ENCODE measurements around the gene PDE4D. TPM values are rescaled to one million over a fixed set of nuclear protein-coding genes. Genes with fewer than 3 reads are reported as not detected.

The PDE4D gene
- total RNA-seq, 4 donors from 2014 or later, result 14.7 to 36.3 (median 24.7) TPM

- H3K27ac ChIP-seq, result no peak overlapping the region
- H3K27me3 ChIP-seq, result no peaks in the 10 kb centered on the region
- WGBS, 2 donors, result 100% methylated on average over 1 of the region's 1 CpG
- no peak overlapping the region for H3K4me3 ChIP-seq (replicated peaks in 1 of 3)
- no peaks in the 10 kb centered on the region for H3K9me3 ChIP-seq
- H3K4me1 ChIP-seq, result peaks cover 7% of the 10 kb centered on the region in 2 donors
- intact Hi-C loops (cut with DNase I), result no loop called here
- DNase-seq, result no peak
- TF ChIP-seq CTCF (IDR thresholded peaks at IDR 0.05) (no peak), POLR2A (IDR thresholded peaks at IDR 0.05) (no peak)
- no peaks in the 10 kb centered on the region for H3K36me3 ChIP-seq
Measured at GRCh38 chr5:59300930-59301329, 592.6 kb downstream of the PDE4D start.

GRCh38 chr5:59299006-59299405 is 594.5 kb downstream of the PDE4D start:
- 70 to 79% methylated on average over 3 of the region's 3 CpGs for WGBS, 2 donors
- peaks cover 7% of the 10 kb centered on the region in 2 donors for H3K4me1 ChIP-seq

GRCh38 chr5:59296317-59297264 is 596.9 kb downstream of the PDE4D start:
- WGBS, 2 donors, result 75 to 77% methylated on average over 5 of the region's 5 CpGs
- Histone ChIP-seq H3K4me1 (peaks cover 7% of the 10 kb centered on the region in 2 donors), H3K4me3 (replicated peaks in 1 of 3) (peak overlapping the region in 1 of 3 donors; percentile 1), H3K36me3 (no peaks in the 10 kb centered on the region), H3K27me3 (no peaks in the 10 kb centered on the region), H3K9me3 (no peaks in the 10 kb centered on the region), H3K27ac (no peak overlapping the region)
- DNase-seq, result no peak
- intact Hi-C loops (cut with DNase I), result no loop called here
- TF ChIP-seq POLR2A (IDR thresholded peaks at IDR 0.05) (no peak), CTCF (IDR thresholded peaks at IDR 0.05) (no peak)

More at GRCh38 chr5:59299006-59299405, 594.5 kb downstream of the PDE4D start:
- DNase-seq, result no peak
- no peaks in the 10 kb centered on the region for H3K36me3 ChIP-seq
- no peak overlapping the region for H3K27ac ChIP-seq
- H3K9me3 ChIP-seq, result no peaks in the 10 kb centered on the region
- H3K27me3 ChIP-seq, result no peaks in the 10 kb centered on the region
- intact Hi-C loops (cut with DNase I), result no loop called here
- TF ChIP-seq POLR2A (IDR thresholded peaks at IDR 0.05) (no peak), CTCF (IDR thresholded peaks at IDR 0.05) (no peak)
- no peak overlapping the region for H3K4me3 ChIP-seq (replicated peaks in 1 of 3)

- intact Hi-C loops (cut with DNase I), result no loop called here
- Histone ChIP-seq H3K4me1 (peaks cover 7% of the 10 kb centered on the region in 2 donors), H3K36me3 (no peaks in the 10 kb centered on the region), H3K27me3 (no peaks in the 10 kb centered on the region), H3K27ac (no peak overlapping the region), H3K9me3 (no peaks in the 10 kb centered on the region), H3K4me3 (replicated peaks in 1 of 3) (no peak overlapping the region)
- no peak for DNase-seq
- WGBS, 2 donors, result 92 to 94% methylated on average over 4 of the region's 4 CpGs
- TF ChIP-seq CTCF (IDR thresholded peaks at IDR 0.05) (no peak), POLR2A (IDR thresholded peaks at IDR 0.05) (no peak)
Measured at GRCh38 chr5:59293700-59294099, 599.8 kb downstream of the PDE4D start.

- H3K9me3 ChIP-seq, result no peaks in the 10 kb centered on the region
- no peak for DNase-seq
- no peaks in the 10 kb centered on the region for H3K27me3 ChIP-seq
- no peak for TF ChIP-seq POLR2A (IDR thresholded peaks at IDR 0.05)
- no peak for TF ChIP-seq CTCF (IDR thresholded peaks at IDR 0.05)
- no peak overlapping the region for H3K4me3 ChIP-seq (replicated peaks in 1 of 3)
- intact Hi-C loops (cut with DNase I), result no loop called here
- no peaks in the 10 kb centered on the region for H3K36me3 ChIP-seq
- peaks cover 0 to 7% of the 10 kb centered on the region in 2 donors for H3K4me1 ChIP-seq
- H3K27ac ChIP-seq, result no peak overlapping the region
Measured at GRCh38 chr5:59291941-59292340, 601.6 kb downstream of the PDE4D start.
